ENCODE data around the gene GALNT17.
"Not testable (repeated sequence)": the region's sequence is repeated elsewhere in the genome, so short reads cannot be mapped to it uniquely, and the experiment has no call there.

The GALNT17 gene

GRCh38 chr7:71237945-71238344, 106.0 kb downstream of the GALNT17 start:
- no peak for DNase-seq

- no peak for DNase-seq
These were observed 106.8 kb downstream of the GALNT17 start for GRCh38 chr7:71238581-71239295.

GRCh38 chr7:71239586-71240268, 107.8 kb downstream of the GALNT17 start:
- DNase-seq, result no peak

GRCh38 chr7:71243736-71244410, 111.9 kb downstream of the GALNT17 start:
- no peak for DNase-seq

- no peak for DNase-seq
These were observed 113.1 kb downstream of the GALNT17 start for GRCh38 chr7:71245038-71245437.

DNA sequence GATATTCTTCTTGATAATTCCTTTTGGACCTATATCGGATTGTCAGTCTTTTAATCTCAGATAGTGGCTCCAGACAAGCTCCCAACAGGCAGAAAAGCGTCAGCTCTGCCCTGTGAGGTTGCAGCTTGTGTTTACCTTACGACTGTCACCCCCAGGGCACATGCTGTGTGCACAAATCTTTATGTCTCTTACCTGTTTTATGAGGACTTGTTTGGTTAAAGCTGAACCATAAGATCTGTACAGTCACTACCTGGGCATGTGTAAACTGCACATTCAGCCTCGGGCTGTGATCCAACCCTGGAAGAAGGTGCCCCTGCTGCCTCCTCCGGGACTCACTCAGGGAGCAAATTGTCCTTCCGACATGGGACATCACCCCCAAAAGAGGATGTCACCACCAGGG, 119.8 kb downstream of the GALNT17 start:
- DNase-seq, result no peak

DNA sequence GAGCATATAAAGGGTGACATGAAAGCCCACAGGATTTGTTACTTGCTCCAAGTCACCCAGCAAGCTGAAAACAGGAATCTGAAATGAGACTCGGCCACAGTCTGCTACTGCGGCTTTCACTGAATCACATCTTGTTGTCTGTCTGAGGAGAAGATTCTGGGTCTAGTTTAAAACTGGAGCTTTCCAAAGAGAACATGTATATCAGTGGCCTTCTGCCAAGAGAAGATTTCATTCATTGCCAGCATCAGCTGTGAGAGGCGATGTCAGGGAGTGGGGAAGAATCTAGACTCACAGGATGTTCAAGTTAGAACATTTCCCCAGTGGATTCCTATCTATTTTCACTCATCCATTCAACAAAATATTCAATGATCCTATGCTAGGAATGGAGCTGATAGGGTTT, 122.8 kb downstream of the GALNT17 start:
- no peak for DNase-seq

DNA sequence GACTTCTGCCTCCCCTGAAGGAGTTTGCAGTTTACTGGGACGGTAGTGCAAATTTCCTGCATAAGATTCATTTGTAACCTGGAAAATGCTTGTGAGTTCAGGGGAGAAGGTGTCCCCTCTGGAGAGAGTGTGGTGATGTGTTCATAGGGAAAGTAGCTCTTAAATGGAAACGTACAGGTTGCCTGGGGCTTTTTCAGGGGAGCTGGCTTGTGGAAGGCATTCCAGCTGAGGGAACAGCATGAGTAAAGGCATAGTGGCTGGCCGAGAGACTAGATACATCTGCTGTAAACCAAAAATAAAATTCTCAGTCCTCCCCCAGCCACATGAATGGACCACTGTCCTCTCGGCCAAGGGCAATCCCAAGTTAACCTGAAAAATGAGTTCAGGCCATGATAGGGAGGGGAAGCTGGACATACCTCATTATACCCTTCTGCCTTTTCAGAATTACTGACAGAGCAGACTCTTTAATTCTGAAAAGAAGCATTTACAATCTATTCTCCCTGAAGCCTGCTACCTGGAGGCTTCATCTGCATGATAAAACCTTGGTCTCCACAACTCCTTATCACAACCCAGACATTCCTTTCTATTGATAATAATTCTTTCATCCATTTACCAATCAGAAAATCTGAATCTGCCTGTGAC, 123.7 kb downstream of the GALNT17 start:
- DNase-seq, result no peak

DNA sequence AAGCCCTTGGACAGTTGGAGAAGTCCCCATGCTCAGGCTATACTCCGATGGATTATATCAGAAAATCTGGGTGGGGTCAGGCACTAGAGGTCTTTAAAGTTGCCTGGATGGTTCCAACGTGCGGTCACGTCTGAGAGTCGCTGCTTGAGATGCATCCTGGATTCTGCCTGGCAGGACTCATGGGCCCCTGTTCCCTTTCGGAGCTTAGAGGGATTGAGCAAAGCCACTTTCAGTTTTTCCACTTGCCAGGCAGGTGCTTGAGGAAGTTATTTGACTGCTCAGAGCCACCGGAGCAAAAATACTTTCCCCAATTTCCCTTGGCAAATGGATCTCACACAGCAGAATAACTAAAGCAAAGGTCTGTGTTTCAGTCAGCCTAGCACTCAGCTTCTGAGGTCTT, 129.1 kb downstream of the GALNT17 start:
- no peak for DNase-seq

- not testable (repeated sequence) for DNase-seq
These were observed 130.9 kb downstream of the GALNT17 start for GRCh38 chr7:71262834-71263233.

- no peak for DNase-seq
These were observed 132.1 kb downstream of the GALNT17 start for GRCh38 chr7:71264005-71264404.

- no peak for DNase-seq
These were observed 135.0 kb downstream of the GALNT17 start for GRCh38 chr7:71266912-71267311.

DNA sequence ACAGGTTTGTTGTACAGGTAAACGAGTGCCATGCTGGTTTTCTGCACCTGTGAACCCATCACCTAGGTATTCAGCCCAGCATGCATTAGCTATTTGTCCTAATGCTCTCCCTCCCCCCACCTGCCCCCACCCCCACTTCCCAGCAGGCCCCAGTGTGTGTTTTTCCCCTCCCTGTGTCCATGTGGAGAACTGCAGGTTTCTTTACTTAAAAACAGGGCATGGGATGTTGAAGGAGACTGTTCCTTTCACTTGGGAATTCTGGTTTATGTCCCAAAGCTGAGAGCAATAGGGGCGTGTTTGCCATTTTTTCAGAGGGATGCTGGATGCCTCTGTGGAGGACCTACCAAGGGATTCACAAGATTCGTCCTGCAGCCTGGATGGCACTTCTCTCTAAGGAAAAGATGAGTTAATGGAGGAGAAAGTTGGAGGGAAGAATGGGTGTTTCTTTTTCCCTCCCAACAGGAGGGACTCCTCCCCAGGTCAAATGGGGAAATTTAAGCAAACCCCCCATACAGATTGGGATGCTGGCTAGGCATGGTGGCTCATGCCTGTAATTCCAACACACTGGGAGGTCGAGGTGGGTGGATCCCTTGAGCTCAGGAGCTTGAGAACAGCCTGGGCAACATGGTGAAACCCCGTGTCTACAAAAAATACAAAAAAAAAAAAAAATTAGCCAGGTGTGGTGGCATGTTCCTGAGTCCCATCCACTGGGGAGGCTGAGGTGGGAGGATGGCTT, 136.0 kb downstream of the GALNT17 start:
- no peak for DNase-seq

GRCh38 chr7:71270558-71270957, 138.6 kb downstream of the GALNT17 start:
- DNase-seq, result no peak

- DNase-seq, result no peak
These were observed 139.3 kb downstream of the GALNT17 start for GRCh38 chr7:71271203-71271602.

GRCh38 chr7:71272509-71273490, 140.9 kb downstream of the GALNT17 start:
- no peak for DNase-seq

DNA sequence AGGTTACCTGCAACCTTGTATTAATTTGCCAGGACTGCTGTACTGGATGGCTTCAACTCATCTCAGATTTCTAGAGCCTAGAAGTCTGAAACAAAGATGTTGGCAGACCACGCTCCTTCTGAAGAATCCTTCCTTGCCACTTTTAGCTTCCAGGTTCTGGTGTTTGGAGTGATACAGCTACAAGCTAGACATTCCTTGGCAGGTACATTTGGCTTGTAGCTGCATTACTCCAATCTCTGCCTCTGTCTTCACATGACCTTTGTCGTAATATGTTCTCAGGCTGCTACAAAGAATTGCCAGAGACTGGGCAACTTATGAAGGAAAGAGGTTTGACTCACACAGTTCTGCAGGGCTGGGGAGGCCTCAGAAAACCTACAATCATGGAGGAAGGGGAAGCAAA, 146.3 kb downstream of the GALNT17 start:
- DNase-seq, result no peak

DNA sequence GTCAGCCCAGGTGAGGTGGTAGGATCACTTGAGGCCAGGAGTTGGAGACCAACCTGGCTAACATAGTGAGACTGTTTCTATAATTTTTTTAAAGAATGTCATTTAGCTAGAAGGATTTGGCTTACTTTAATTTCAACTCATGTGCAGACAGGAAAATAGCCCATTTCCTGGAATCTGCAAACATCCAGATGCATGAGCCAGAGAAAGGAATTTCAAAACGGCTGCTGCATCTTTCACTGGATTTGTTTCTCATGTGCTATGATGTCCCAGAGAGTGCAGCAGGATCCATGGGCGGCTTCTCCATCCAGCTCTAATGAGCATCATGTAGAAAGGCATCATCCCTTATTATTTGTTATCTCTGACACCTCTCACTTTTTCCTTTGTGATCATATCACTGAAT, 149.3 kb downstream of the GALNT17 start:
- DNase-seq, result no peak

DNA sequence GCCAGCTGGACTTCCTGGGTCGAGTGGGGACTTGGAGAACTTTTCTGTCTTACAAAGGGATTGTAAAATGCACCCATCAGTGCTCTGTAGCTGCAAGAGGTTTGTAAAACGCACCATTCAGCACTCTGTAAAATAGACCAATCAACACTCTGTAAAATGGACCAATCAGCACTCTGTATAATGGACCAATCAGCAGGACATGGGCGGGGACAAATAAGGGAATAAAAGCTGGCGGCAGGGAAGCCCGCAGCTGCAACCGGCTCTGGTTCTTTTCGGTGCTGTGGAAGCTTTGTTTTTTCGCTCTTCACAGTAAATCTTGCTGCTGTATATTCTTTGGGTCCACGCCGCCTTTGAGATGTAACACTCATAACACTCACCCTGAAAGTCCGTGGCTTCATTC, 151.9 kb downstream of the GALNT17 start:
- no peak for DNase-seq

DNA sequence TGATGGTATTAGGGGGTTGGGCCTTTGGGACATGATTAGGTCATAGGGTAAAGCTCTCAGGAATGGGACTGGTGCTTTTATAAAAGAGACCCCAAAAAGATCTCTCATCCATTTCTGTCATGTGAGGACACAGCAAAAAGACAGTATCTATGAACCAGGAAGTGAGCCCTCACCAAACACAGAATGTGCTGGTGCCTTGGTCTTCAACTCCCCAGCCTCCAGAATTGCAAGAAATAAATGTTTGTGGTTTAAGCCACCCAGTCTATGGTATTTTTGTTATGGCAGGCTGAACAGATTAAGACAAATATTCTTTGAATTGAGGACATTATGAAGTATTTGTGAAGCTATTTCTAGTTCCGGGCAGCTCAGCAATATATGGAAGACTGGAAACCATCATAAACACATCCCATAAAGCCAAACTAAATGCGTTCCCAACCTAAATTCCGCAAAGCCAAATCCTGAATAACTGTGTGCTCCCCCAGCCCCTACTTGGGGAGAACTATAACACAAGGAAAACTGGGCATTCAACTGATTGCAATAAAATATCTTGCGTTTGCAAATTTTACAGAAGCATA, 153.7 kb downstream of the GALNT17 start:
- no peak for DNase-seq

DNA sequence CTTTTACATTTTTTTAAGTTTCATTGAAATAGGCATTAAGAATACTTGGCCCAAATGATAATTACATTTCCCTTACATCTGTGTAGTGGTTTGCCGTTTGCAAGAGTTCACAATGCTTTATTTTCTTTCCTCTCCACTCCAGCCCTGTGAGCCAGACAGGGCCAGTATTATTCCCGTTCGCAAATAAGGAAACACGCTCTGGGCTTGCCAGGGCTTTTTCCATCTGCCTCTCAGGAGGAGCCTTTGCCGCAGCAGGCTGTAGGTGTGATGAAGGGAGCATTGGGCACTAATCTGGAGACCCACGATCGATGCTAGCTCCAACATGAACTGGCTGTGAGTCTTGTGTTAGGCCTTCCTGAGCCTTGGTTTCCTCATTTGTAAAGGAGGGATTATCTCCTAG, 154.4 kb downstream of the GALNT17 start:
- no peak for DNase-seq

Data from NCI-H1436 (cell line).